Stimulated activated CD4-positive, alpha-beta T cell treated with anti-CD3 and anti-CD28 coated beads, Interleukin-1b, Interleukin-23, amount 100 ng/mL, for 4 hours (primary cell): ENCODE measurements around the gene WIPF1.
A peak's percentile ranks its signal among the peaks of the same experiment; 100 is the strongest.

Experiments
- DNase-seq, 2 donors: peaks; one replicate each; pipeline ENCODE4 v3.0.0-alpha.2; 2020; ENCODE audit warnings: low read depth in 2 of 2

The WIPF1 gene, protein sequence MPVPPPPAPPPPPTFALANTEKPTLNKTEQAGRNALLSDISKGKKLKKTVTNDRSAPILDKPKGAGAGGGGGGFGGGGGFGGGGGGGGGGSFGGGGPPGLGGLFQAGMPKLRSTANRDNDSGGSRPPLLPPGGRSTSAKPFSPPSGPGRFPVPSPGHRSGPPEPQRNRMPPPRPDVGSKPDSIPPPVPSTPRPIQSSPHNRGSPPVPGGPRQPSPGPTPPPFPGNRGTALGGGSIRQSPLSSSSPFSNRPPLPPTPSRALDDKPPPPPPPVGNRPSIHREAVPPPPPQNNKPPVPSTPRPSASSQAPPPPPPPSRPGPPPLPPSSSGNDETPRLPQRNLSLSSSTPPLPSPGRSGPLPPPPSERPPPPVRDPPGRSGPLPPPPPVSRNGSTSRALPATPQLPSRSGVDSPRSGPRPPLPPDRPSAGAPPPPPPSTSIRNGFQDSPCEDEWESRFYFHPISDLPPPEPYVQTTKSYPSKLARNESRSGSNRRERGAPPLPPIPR

DNA sequence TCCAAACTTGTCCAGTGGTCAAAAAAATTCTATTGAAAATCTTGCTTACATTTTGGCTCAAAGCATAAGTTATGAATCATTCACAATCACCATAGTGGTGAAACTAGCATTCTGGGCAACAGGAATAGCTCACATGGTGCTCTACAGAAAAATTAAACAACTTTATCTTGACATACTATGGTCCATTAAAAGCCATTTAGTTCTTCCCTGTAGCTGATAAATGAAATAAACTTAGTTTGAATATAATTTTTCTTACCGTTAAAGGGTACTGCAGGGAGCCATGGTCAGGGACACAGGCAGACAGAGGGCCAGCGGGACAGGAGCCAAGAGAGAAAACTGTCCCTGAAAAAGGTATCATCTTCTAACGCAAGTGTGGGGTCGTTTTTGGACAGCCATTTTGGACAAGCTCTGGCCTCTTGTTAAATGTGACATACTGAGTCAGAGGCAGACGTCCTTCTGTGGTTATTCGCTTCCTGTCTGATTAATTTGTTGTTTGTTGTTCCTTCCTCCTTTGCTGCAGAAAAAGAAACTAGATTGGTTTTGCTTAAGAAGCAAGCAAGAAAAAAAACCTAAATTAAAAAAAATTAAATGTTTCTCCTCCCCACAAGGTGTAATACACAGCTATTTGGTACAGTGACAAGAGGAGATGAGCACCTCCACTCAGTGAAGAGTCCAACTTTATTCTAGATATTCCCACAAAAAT lies at the start of gene WIPF1:
Gene WIPF1, minus strand, starts transcription at position 460 of the 703 bp plus-strand sequence. CDS start 12,231 bp downstream, outside the sequence.
- DNase-seq = peak in 1 of 2 donors; percentile 27

DNA sequence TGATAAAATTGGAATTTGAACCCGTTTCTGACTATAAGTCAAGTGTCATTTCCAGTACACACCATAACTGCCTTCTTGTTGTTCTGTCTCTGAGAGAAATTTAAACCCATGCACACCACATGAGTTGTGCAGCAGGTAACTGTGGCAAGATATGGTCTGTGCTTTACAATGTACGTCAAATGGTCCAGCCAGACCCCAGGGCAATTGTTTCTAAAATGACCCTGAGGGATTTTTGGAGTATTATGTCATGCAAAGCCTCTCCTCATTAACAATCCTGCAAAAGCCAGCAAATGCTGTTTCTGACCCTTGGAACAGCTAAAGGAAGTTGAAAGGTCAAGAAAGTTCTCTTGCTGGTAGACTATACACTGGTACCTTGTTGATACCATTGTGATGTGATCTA lies 47.7 kb upstream of the WIPF1 start:
- no peak for DNase-seq

DNA sequence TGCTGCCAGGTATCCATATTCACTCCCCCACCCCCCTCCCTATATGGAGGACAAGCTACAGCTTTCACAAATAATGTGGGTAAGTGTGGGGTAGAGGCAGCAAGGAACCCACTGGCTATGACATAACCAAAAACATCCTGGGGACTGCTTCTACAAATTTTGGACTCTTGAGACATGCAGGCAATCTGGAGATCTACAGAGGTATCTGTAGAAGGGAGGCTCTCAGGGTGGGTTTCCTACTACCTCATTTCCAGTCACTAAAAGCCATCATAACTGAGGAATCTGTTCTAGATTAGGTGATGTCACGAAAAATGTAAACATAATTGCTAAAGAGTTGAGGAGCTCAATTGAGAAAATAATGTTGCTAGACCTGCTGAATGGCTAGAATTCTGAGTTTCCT lies 46.8 kb upstream of the WIPF1 start:
- no peak for DNase-seq

DNA sequence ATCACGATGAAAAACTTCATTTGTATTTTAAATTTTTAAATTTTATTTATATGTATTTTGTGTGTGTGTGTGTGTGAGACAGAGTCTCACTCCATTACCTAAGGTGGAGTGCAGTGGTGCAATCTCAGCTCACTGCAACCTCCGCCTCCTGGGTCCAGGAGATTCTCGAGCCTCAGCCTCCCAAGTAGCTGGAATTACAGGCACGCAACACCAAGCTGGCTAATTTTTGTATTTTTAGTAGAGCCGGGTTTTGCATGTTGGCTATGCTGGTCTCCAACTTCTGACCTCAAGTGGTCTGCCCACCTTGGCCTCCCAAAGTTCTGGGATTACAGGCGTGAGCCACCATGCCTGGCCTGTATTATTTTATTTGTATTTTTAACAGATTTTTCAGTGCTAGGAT lies 45.8 kb upstream of the WIPF1 start:
- DNase-seq = no peak

DNA sequence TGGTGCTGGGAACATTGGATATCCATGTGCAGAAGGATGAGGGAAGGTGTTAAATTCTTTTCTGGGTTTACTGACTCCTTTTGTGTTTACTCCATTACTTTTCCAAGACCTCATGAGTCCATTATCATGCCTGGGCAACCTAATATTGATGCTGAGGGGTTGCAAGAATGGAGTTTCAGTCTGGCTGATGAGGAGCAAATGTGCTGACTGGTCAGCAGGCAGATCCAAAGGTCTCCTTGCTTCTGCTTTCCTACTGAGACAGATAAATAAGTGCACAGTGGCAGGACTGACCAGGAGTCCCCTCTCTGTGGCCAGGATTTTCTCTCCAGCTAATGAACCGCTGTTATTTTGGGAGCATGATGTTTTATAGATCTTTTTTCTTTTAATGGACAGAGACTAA lies 43.6 kb upstream of the WIPF1 start:
- DNase-seq = no peak

DNA sequence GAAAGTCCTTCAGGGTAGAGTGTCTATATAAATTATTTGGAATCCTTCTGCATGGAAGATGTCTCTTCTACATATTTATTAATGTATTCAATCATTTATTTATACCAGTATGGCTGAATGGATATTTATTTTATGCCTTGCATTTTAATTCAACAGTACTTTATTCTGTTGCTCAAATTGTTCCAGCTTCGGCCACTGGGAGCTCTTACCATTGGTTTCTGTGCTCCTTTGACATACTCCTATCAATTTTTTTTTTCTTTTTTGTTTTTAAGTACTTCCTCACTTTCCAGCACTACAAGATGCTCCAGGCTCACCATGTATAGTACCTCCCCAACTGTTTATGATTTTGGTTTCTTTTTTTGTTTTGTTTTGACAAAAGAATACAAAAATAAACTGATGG lies 39.4 kb upstream of the WIPF1 start:
- DNase-seq = no peak

DNA sequence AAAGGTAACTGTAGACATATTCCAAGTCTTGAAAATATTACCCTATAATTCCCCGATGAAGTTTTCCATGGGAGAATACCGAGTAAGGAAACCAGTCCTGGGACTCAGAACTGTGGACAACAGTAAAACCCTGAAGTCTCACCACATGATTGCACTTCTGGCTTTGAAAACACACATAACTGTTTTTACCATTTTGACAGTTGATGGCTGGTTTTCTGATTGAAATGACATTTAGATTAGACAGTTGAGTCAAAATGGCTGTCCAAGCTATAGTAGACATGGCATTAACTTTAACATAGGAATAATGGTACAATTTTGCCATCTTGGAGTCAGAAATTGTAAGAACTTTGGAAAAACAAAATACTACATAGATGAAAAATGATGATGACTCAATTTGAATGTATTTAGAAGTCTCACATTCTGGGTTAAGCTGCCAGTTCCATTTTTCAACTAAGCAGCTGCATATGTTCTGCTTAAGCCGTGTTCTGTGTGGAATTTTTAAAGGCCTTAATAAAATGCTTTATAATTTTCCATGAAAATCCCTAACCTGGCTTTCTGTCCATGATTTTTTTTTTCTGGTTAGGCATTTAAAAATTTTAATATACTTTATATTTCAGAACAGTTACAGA lies 38.3 kb upstream of the WIPF1 start:
- DNase-seq = no peak

DNA sequence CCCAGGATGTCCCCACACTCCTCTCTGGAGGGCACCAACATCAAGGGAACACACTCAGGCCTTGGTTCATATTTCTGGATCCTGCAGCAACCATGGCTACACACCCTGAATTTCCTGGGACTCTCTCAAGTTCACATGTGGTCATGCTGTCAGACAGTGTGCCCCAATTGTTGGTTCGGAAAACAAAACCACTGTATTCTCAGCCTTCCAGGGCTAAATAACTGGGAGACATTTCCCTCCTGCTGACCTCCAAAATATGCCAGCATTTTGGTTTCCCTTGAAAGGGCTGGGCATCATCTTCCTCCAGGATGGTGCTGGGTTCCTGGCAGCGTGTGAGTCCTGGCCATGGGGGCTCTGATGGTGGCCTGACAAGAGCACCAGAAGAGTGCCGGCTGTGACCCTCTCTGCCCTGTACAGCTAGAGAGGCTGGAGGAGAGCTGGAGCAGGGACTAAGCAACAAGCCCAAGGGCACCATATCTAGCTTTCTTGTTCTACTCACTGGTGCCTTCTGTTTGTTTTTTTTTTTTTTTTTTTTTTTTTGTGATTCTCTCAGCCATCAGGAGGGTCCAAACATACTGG lies 37.5 kb upstream of the WIPF1 start:
- DNase-seq = no peak

DNA sequence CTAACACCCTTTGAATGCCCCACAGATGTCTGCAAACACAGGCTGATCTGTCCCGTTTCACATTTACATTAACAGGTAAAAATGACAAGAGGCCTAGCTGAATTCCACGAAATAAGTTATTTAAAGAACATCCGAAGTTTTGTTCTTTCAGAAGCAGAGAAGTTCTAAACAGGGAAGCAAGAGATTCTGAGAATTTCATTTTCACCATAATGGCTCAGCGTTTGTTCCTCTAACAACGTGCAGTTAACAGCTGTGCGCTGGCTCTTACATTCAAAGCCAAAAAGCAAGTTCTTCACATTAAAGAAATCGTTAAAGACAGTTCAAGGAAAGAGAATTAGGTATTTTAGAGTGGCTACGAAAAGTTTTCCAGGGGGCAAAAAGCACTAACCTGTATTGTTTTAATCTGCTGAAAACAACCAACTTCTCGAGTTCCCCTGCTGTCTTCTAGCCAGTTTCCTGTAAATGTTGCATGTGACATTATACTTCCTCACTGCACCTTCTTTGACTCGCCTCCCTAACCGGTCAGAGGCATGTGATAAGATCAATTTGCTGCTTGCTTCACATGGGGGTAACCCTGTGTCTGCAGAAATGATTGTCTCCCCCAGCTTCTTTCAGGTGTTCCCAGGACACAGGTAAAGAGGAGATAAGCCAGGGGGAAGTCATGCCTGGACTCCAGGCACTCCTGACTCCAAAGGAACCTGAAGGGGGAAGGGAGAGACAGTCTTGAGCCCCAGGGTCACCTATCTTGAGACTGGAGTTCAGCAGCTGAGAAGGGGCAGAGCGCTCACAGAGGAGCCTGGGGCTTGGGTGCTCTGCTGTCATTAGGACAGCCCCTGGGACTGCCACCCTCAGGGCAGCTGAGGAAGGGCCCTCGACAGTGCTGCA lies 36.8 kb upstream of the WIPF1 start:
- DNase-seq = peak; percentile 22 to 31

DNA sequence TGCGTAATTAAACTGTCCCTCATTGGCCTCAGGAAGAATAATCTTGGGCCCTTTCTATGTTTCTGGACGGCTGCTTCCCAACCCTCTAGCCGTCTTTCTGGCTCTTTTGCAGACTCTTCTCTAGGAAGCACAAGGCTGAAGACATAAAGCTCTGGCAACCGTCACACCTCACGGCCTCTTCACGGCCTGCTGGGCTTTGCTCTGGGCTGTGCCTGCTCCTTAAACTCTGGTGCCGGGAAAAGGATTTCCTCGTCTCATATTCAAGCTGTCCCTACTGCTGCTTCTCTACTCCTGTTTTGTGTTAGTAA lies 36.0 kb upstream of the WIPF1 start:
- DNase-seq = no peak

DNA sequence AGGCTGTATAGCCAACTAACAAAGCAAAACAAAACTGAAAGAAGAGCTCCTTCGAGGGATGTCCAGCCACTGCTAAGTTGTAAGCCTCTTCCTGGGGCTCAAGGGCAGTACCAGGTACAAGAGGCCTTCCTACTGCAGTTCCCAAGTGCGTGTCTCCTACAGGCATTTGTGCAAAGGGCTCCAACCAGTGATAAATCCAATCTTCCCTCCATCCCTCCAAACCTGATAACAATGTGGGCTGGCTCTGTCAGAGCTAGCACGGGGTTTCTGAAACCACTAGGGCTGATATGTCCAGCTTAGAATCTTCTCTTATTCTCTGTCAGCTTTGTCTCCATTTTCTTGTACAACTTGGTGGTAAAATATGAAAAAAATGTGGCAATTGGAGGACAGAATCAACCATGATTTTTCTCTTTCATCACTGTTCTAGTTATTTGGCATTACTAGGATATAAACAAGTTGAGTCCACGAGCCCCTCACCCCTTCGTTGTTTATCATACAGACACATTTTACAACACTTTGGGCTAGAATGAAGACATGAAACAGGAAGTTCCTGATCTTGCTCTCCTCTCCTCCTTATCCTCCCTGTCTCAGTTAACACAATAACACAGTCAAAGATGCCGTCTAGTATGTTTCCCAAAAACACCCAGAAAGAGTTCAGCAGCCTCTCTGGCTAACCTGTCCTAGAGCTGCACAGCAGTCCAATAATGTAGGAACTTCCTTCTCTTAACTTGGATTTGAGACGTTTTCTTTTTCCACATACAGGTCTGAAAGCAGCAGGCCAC lies 35.4 kb upstream of the WIPF1 start:
- no peak for DNase-seq

DNA sequence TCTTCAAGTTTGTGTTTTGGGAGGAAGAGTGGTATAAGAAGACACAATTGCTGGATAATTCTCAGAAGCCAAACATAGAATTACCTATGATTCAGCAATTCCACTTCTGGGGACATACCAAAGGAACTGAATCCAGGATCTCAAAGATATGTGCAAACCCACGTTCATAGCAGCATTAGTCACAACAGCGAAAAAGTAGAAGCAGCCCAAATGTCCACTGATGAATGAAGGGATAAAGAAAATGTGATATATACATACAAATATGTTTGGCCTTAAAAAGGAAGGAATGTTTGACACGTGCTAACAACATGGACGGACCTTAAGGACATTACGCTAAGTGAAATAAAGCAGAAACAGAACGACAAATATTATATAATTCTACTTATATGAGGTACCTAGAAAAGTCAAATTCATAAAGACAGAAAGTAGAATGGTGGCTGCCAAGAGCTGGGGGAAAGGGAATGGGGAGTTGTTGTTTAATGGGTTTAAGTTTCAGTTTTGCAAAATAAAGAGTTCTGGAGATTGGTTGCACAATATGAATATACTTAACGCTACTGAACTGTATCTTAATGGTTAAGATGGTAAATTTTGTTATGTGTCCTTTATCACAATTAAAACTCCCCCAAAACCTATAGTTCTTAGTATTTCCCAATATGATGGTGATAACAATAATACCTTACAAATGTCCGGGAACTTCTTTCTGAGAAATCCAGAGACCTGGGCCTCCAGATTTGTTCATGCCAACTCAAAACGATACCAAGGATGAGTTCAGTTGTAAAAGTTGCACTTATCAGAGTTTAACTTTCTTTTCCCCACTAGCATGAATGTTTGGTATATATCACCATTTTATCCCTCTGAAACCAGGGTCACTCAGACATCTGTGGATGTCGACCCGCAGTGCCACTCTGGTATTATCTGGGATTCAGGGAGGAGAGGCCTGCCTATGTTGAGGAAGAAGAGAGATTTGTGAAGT lies 33.7 kb upstream of the WIPF1 start:
- no peak for DNase-seq

DNA sequence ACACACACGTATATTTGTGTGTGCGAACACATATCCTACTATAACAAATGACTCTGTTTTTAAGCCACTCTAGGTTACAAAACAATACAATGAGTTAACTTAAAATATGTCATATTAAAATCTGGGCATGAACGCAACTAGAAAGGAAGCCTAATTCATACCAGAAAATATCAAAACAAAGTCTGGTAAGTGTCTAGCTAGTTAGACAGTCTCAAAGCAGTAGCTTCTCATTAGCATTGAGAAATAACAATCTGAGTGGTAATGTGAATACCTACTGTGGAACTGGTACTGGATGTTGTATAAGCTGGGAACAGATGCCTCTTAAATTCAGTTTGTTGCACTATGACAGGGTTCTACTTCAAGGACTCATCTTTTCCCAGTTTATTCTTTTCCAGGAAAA lies 32.5 kb upstream of the WIPF1 start:
- no peak for DNase-seq

DNA sequence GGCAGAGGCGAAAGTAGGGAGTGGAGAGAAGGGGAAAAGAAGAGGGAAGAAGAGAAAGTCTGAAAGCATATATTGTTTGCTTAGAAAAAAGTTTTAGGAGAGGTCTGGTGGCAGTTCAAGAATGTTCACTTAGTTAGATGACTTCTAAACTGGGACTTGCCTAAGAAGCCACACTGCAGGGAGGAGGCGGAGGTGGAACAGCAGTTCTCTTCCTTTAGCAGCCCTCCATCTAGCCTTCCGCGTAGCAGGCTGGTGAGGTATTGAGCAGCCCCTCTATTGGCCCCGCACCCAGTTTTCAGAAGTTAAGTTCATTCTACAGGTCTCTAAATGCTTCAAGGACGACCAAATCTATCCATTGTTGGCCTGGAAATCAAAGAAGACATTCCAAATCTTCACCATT lies 31.9 kb upstream of the WIPF1 start:
- DNase-seq = no peak

DNA sequence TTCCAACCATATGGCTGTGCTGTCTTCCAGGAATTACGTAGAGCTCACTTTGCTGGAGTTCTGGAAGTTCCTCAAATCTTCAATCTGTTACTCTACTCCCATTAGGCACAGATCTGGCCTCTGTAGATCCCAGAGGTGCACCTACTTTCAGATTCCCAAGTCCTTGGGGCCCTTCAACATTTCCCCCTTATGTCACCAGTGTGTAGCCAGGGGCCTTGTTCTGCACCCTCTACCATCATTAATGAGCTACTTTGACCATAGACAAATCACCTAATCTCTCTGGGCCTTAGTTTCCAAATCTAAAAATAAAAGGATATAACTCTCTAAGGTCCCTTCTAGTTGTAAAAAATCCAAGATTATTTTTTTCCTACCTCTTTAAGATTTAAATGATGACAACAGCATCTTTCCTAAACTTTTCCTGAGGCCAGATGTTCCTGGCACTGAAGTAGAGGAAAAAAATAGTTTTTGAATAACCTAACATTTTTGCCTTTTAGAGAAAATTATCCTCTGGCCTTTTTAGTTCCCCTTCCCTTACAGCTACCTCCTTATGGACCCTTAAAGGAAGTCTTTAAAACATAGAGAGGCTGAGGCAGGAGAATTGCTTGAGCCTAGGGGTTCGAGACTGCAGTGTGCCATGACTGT lies 31.0 kb upstream of the WIPF1 start:
- no peak for DNase-seq

DNA sequence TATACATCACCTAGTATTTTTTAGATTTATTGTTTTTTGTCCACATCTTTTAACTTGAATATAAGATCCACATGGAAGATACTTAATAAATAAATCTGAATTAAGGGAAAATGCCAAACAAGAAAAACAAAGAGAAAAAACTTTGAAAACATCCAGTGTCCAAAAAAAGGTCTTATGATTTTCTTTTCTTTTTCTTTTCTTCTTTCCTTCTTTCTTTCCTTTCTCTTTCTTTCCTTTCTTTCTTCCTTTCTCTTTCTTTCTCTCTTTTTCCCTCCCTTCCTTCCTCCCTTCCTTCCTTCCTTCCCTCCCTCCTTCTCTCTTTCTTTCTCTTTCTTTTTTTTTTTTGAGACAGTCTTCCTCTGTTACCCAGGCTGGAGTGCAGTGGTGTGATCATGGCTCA lies 29.6 kb upstream of the WIPF1 start:
- no peak for DNase-seq

DNA sequence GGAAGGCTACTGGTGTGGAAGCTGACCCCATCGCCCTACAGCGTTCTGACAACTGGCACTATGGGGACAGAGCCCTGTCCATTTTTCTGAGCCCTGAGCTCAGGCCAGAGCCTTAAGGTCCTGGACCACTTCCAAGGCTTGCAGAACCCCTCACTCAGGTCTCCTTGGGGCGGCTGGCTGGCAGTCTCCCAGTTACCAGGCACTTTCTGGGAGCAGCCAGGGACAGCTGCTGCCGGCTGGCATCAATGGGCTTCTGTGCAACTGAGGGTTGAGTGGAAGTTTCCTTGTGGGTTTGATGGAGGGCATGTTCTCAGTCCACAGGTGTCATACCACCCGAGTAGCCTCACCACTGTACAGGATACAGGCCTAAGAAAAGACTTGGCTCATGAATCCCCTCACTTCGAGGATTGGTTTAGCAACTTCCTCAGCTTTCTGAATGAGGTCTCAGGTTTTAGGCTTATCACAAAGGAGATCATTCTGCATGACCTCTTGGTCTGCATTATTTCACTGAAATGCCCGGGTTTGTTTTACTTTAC lies 27.4 kb upstream of the WIPF1 start:
- DNase-seq = no peak

DNA sequence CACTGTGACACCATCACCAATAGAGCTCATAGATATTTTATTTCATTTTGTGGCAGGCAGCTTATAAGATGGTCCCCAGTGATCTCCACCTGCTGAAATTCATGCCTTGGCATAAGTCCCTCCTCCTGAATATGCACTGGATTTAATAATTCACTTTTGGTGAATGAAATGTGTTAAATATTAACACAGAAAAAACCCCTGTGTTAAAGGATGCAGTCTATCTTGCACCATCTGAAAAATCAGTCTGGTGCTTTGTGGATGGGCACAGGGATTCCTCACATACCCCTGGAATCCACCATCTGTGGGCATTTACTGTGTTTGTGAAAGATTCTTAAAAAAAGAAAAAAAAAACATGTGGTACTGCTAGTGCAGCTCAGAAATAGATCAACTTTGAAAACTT lies 26.1 kb upstream of the WIPF1 start:
- DNase-seq = no peak
